RWPE2 (cell line): ENCODE data around the gene NIM1K.
A peak's percentile ranks its signal among the peaks of the same experiment; 100 is the strongest.

Experiments
- ATAC-seq: fragments of 200-7000 bp; cut with Tn5 transposase; 3 replicates; pipeline ENCODE4 v1.9.1; 2021; ENCODE audit warnings: low read depth
- DNase-seq: peaks from one replicate; pipeline ENCODE4 v3.0.0-alpha.2; 2020; ENCODE audit warnings: low spot score
- H3K27ac ChIP-seq: fragments of 450-650 bp; 2 replicates; pipeline ENCODE4 v1.5.1; 2017; ENCODE audit warnings: mild to moderate bottlenecking; ENCODE audit not compliant: poor library complexity, severe bottlenecking
- H3K27me3 ChIP-seq: fragments of 250-450 bp; sonication (Bioruptor Pico); 2 replicates; pipeline ENCODE4 v1.5.1; 2021; ENCODE audit warnings: mild to moderate bottlenecking, moderate library complexity; ENCODE audit not compliant: insufficient read depth, poor library complexity, severe bottlenecking
- H3K36me3 ChIP-seq: fragments of 250-450 bp; sonication (Bioruptor Pico); 2 replicates; pipeline ENCODE4 v1.5.1; 2020; ENCODE audit warnings: low read depth, mild to moderate bottlenecking, moderate library complexity
- H3K4me1 ChIP-seq: fragments of 250-450 bp; sonication (Bioruptor Pico); 2 replicates; pipeline ENCODE4 v1.5.1; 2021; ENCODE audit warnings: mild to moderate bottlenecking, moderate library complexity; ENCODE audit not compliant: insufficient read depth, poor library complexity, severe bottlenecking
- H3K4me3 ChIP-seq: fragments of 250-450 bp; sonication (Bioruptor Pico); 2 replicates; pipeline ENCODE4 v1.5.1; 2021; ENCODE audit warnings: mild to moderate bottlenecking, moderate library complexity; ENCODE audit not compliant: severe bottlenecking
- H3K9me3 ChIP-seq: fragments of 250-450 bp; sonication (Bioruptor Pico); 2 replicates; pipeline ENCODE4 v1.5.1; 2021; ENCODE audit warnings: mild to moderate bottlenecking, moderate library complexity; ENCODE audit not compliant: severe bottlenecking
- CTCF ChIP-seq: fragments of 450-650 bp; IDR thresholded peaks from one replicate; pipeline ENCODE4 v1.5.1; 2017; ENCODE audit warnings: mild to moderate bottlenecking, moderate library complexity; ENCODE audit not compliant: poor library complexity, severe bottlenecking

Gene NIM1K

DNA sequence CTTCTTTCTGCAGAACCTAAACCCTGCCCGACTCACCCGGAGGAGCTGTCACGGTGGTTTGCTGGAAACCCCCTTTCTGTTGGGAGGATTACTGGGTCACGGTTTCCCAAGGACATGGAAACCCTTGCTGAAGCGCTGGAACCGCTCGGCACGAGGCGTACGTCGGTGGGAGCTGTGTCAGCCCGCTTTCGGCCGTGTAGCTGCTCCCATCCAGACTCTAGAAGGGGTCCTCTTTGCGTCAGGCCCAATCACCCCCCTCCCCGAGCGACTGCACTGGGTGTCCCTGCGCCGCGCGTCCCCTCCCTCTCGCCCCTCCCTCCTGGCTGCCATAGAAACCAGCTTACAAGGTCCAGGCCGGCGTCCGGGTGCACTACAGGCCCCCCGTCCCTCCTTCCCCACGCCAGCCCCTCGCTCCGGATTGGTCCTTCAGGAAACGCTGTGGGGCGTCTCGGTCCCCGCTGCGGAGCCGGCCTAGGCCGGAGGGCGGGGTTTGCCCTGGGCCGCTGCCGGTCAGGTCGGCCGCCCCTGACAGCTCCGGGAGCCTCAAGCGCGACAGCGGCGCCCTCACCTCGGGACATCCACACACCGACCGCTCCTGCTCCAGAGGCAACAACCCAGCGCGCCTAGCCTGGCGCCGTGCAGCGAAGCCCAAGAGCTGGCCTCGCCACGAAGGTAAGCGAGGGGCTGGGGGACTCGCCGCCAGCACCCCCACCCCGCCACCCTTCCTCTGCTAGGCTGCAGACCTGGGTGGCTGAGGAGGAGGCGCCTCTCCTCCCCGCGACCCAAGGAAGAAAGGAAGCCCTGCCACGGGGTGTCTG, at the start of gene NIM1K:
Gene NIM1K, plus strand, starts transcription at position 486 of the 818 bp plus-strand sequence. CDS start 53,551 bp downstream, outside the sequence.
- Histone ChIP-seq H3K27me3 (peaks cover 13% of the 10 kb centered on the region), H3K36me3 (no peaks in the 10 kb centered on the region), H3K4me1 (peaks cover 8% of the 10 kb centered on the region), H3K27ac (peak within 1 kb of the TSS; percentile 7), H3K9me3 (no peaks in the 10 kb centered on the region), H3K4me3 (peak within 1 kb of the TSS; percentile 19)
- no peak for TF ChIP-seq CTCF
- peak; percentile 53 for ATAC-seq
- no peak for DNase-seq

GRCh38 chr5:43145071-43145470, 47.0 kb upstream of the NIM1K start:
- Histone ChIP-seq H3K4me1 (no peaks in the 10 kb centered on the region), H3K36me3 (peaks cover 60% of the 10 kb centered on the region)
- no peak for TF ChIP-seq CTCF

DNA sequence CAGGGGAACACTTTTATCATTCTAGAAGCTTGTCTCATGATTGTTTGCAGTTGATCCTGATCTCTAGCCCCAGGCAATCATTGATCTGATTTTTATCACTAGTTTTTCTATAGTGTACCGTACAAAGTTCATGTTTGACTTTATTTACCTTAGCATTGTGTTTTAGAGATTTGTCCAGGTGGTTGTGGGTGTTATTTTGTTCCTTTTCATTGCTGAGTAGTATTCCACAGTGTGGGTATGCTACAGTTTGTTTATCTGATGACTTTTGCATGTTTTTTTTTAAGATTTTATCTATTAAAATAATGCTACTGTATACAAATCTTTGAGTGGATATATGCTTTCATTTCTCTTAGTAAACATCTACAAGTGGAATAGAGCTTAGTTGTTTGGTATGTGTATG, 45.1 kb upstream of the NIM1K start:
- peaks cover 56% of the 10 kb centered on the region for H3K36me3 ChIP-seq
- ATAC-seq = no peak

More at GRCh38 chr5:43145071-43145470, 47.0 kb upstream of the NIM1K start:
- H3K27ac ChIP-seq = no peak overlapping the region
- DNase-seq (no peak), ATAC-seq (no peak)
- no peaks in the 10 kb centered on the region for H3K27me3 ChIP-seq
- H3K9me3 ChIP-seq = no peaks in the 10 kb centered on the region
- no peak overlapping the region for H3K4me3 ChIP-seq

GRCh38 chr5:43148417-43148816, 43.6 kb upstream of the NIM1K start:
- Histone ChIP-seq H3K27me3 (no peaks in the 10 kb centered on the region), H3K36me3 (peaks cover 58% of the 10 kb centered on the region), H3K9me3 (no peaks in the 10 kb centered on the region), H3K4me3 (no peak overlapping the region), H3K4me1 (no peaks in the 10 kb centered on the region), H3K27ac (no peak overlapping the region)
- DNase-seq = no peak
- no peak for TF ChIP-seq CTCF
- ATAC-seq = no peak

More for the DNA sequence above, 45.1 kb upstream of the NIM1K start:
- H3K4me3 ChIP-seq = no peak overlapping the region
- H3K9me3 ChIP-seq = no peaks in the 10 kb centered on the region
- DNase-seq = no peak
- no peak for TF ChIP-seq CTCF
- H3K4me1 ChIP-seq = no peaks in the 10 kb centered on the region
- no peak overlapping the region for H3K27ac ChIP-seq
- no peaks in the 10 kb centered on the region for H3K27me3 ChIP-seq

- no peaks in the 10 kb centered on the region for H3K27me3 ChIP-seq
- no peak for DNase-seq
- H3K4me1 ChIP-seq = no peaks in the 10 kb centered on the region
- no peak for ATAC-seq
- TF ChIP-seq CTCF = no peak
- H3K9me3 ChIP-seq = no peaks in the 10 kb centered on the region
- H3K36me3 ChIP-seq = peaks cover 57% of the 10 kb centered on the region
- no peak overlapping the region for H3K4me3 ChIP-seq
- H3K27ac ChIP-seq = no peak overlapping the region
These were observed 42.8 kb upstream of the NIM1K start for GRCh38 chr5:43149231-43149630.
